ENCODE data around the gene TRAIP.
"Not testable (repeated sequence)": the region's sequence is repeated elsewhere in the genome, so short reads cannot be mapped to it uniquely, and the experiment has no call there.

The TRAIP gene

DNA sequence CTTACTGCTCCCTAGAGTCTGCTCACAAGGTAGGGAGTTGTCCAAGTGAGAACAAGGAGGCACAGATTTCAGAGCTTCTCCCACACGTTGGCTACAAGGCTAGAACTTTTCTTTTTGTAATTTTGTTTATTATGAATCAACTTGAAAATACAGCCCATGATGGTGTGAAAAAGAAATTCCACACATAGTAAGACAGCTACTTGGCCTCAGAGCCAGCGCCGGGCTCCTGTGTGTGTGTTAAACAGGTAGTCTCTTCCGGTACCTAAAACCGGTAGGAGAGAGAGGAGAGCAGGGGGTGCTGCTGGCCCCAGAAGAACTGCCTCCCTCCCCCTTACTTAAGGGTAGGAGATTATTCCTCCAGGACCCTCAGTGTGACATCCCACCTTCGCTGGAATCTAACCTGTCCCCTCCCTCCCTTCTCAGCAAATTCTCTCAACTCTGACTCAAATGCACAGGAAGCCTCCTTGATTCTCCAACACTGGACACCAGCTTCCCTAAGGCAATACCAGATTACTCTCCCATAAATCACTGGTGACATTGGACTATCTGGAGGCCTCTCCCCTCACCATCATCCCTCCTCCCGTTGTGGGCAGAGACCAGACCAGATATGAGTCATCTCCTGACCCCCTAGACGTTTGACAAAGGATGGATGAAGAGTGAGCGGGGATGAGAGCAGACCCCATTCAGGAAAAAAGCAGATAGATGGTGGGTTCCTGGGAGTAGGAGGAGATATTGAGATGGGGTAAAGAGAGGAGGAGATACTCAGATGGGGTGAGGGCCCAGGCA, 65.5 kb downstream of the TRAIP start:
- DNase-seq = no peak

DNA sequence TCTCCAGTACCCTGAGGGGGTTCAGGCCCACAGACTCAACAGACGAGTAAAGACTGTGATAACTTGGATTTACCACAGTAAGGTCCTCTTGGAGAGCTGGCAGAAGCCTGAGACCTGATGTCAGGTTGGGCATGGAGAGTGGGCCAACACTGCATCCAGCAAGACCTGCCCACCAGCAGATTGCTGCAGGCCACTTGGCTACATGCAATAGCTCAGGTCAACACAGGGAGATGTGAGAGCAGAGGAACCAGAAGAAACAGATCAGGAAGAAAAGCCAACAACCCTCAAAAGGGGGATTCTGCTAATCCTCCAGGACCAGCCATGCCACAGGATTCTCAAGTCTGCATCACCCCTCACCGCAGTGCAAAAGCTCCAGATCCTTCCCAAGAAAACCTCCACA, 68.3 kb downstream of the TRAIP start:
- no peak for DNase-seq

DNA sequence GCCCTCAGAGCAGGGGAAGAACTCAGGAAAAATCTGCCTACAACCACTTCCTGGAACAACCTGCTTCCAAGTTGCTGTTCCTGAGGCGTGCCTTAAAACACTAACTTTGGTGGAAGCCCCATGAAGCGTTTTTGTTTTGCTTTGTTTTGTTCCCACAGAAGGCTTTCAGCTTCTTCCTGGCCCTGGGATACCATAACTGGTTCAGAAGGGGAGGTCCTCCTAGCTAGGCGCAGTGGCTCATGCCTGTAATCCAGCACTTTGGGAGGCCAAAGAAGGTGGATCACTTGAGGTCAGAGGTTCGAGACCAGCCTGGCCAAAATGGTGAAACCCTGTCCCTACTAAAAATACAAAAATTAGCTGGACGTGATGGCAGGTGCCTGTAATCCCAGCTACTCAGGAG, 68.8 kb downstream of the TRAIP start:
- DNase-seq = no peak

DNA sequence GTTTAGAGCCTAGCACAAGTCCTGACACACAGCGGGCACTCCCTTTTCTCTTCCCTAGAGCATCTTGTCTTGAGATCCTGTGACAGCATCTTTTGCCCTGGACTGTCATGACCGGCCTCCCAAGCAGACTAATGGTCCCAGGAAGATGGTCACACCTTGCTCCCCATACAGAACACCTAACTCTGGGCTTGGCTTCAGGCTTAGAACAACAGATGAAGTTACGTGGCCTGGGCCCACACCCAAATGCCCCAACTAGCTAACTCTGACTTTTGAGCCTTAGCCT, 69.2 kb downstream of the TRAIP start:
- no peak for DNase-seq

GRCh38 chr3:49786357-49787181, 69.8 kb downstream of the TRAIP start, which contains the start of gene IP6K1:
Gene IP6K1, minus strand, starts transcription at chr3:49786542. Its CDS starts 38,502 bp downstream, at chr3:49748040.
- peak; percentile 85 for DNase-seq

- DNase-seq = no peak
Measured at GRCh38 chr3:49785565-49786356, 70.6 kb downstream of the TRAIP start.

DNA sequence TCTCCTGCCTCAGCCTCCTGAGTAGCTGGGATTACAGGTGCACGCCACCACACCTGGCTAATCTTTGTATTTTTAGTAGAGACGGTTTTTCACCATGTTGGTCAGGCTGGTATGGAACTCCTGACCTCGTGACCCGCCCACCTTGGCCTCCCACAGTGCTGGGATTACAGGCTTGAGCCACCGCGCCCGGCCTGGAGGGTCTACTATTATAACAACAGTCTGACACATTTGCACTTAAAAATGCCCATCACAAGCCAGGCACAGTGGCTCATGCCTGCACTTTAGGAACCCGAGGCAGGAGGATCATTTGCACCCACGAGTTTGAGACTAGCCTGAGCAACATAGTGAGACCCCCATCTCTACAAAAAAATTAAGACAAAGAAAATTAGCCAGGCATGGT, 74.1 kb downstream of the TRAIP start:
- not testable (repeated sequence) for DNase-seq

- DNase-seq = no peak
Measured at GRCh38 chr3:49781415-49782199, 74.8 kb downstream of the TRAIP start.

- not testable (repeated sequence) for DNase-seq
Measured at GRCh38 chr3:49780975-49781365, 75.4 kb downstream of the TRAIP start.

- no peak for DNase-seq
Measured at GRCh38 chr3:49780080-49780974, 76.0 kb downstream of the TRAIP start.

GRCh38 chr3:49779358-49780079, 76.8 kb downstream of the TRAIP start:
- DNase-seq = no peak
